SH-SY5Y (cell line): ENCODE measurements around the gene KLHL18.

ENCODE experiments used
- GATA2 ChIP-seq: IDR thresholded peaks from 2 replicates; pipeline ENCODE4 v1.6.1; 2011; ENCODE audit warnings: mild to moderate bottlenecking, low read depth, low read length
- GATA3 ChIP-seq: IDR thresholded peaks from 2 replicates; pipeline ENCODE4 v1.6.1; 2011; ENCODE audit warnings: low read depth, mild to moderate bottlenecking, low read length, moderate library complexity

GRCh38 chr3:47288966-47289910 lies 6.5 kb downstream of the KLHL18 start:
- TF ChIP-seq GATA2 (no peak), GATA3 (no peak)
